Fibroblast of lung (primary cell): ENCODE data around the gene COL25A1. TPM values are rescaled to one million over a fixed set of nuclear protein-coding genes. Genes with fewer than 3 reads are reported as not detected.

ENCODE experiments used
- DNase-seq, 2 donors: peaks; one replicate each; pipeline versions ENCODE4 v3.0.0 to v3.0.0-alpha.2; 2010; ENCODE audit warnings: low read depth in 2 of 2
- H2AFZ ChIP-seq: 2 replicates; pipeline ENCODE4 v1.5.1; 2012; ENCODE audit warnings: low read length, control low read depth, inconsistent platforms
- H3K27ac ChIP-seq: 2 replicates; pipeline ENCODE4 v1.5.1; 2011; ENCODE audit warnings: low read length, control low read depth; ENCODE audit not compliant: insufficient read depth
- H3K27me3 ChIP-seq: 2 replicates; pipeline ENCODE4 v1.5.1; 2011; ENCODE audit warnings: mild to moderate bottlenecking, low read length; ENCODE audit not compliant: control insufficient read depth, insufficient read depth
- H3K36me3 ChIP-seq: 2 replicates; pipeline ENCODE4 v1.5.1; 2011; ENCODE audit warnings: low read length; ENCODE audit not compliant: control insufficient read depth, insufficient read depth
- H3K4me1 ChIP-seq: 2 replicates; pipeline ENCODE4 v1.5.1; 2011; ENCODE audit warnings: low read length; ENCODE audit not compliant: control insufficient read depth, insufficient read depth; ENCODE audit errors: extremely low read depth
- H3K4me2 ChIP-seq: 2 replicates; pipeline ENCODE4 v1.5.1; 2011; ENCODE audit warnings: low read length, control low read depth; ENCODE audit not compliant: insufficient read depth; ENCODE audit errors: extremely low read depth
- H3K4me3 ChIP-seq, 4 experiments: fragments of 200-600 bp in 1 of 4; sonication (generic) in 1 of 4; replicated peaks in 1 of 4; 2 replicates each; pipeline ENCODE4 v1.5.1; 2011 to 2016; ENCODE audit warnings: low read length in 4 of 4, low read depth in 3 of 4, mild to moderate bottlenecking in 3 of 4, control low read depth in 2 of 4, inconsistent platforms in 1 of 4, mixed read lengths in 1 of 4; ENCODE audit not compliant: insufficient read depth in 1 of 4; ENCODE audit errors: control extremely low read depth in 1 of 4
- H3K79me2 ChIP-seq: 2 replicates; pipeline ENCODE4 v1.5.1; 2012; ENCODE audit warnings: mild to moderate bottlenecking, low read length, inconsistent platforms; ENCODE audit not compliant: control insufficient read depth, insufficient read depth
- H3K9ac ChIP-seq: 2 replicates; pipeline ENCODE4 v1.5.1; 2011; ENCODE audit warnings: mild to moderate bottlenecking, low read length, control low read depth; ENCODE audit not compliant: insufficient read depth
- H3K9me3 ChIP-seq: 2 replicates; pipeline ENCODE4 v1.5.1; 2012; ENCODE audit warnings: low read depth, low read length; ENCODE audit not compliant: control insufficient read depth, insufficient read depth
- H4K20me1 ChIP-seq: 2 replicates; pipeline ENCODE4 v1.5.1; 2011; ENCODE audit warnings: low read length; ENCODE audit not compliant: control insufficient read depth, insufficient read depth; ENCODE audit errors: extremely low read depth
- CTCF ChIP-seq, 2 donors: IDR thresholded peaks in 1 of 2; conservative IDR thresholded peaks in 1 of 2; 1 replicate in 1 of 2; 2 replicates in 1 of 2; pipeline ENCODE4 v1.5.1; 2011 to 2012; ENCODE audit warnings: low read length in 2 of 2, control low read depth in 1 of 2, inconsistent platforms in 1 of 2, low read depth in 1 of 2, mild to moderate bottlenecking in 1 of 2
- EZH2 ChIP-seq: IDR thresholded peaks from 2 replicates; pipeline ENCODE4 v1.5.1; 2012; ENCODE audit warnings: low read length, control low read depth, mild to moderate bottlenecking; ENCODE audit errors: missing control alignments
- polyA plus RNA-seq, 2 donors: library from polyadenylated mRNA; depleted of rRNA in 1 of 2; stranded (reverse) in 1 of 2; unstranded in 1 of 2; fragments of >200 nt; gene quantifications; 2 replicates each; pipeline ENCODE4 v1.2.1, GENCODE V29; 2011 to 2012; ENCODE audit warnings: missing spikeins in 1 of 2
- total RNA-seq: library from RNA; depleted of rRNA; stranded (reverse); fragments of >200 nt; gene quantifications from 2 replicates; pipeline ENCODE4 v1.2.1, GENCODE V29; 2014

COL25A1 gene
- total and polyA plus RNA-seq, 2 donors (not counting 1 experiment from before 2014, with no cell fraction given): under 0.01 to 0.01 TPM

DNA sequence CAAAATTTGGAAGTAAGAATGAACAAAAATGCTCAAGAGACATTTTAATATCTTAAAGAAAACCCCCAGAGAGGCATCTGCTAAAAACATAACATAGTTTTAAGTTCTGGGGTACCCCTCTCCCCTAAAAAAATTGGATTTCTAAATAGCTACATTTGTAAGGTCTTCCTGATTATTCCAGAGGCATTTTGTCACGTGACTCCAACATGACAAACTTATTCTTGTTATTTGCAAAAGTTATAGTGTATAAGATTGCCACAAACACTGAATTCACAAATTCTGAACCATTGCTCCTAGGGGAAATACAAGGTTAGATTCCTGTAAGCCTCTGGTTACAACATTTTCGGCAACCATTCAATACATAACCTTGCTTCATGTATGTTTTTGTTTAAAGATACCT is 73.4 kb downstream of the COL25A1 start:
- no peak for DNase-seq
- TF ChIP-seq EZH2: no peak
- TF ChIP-seq CTCF (conservative IDR thresholded peaks at IDR 0.05 in 1 of 2, IDR thresholded peaks at IDR 0.05 in 1 of 2; ENCODE audit: low read depth in 1 of 2, low read length in 2 of 2): no peak

DNA sequence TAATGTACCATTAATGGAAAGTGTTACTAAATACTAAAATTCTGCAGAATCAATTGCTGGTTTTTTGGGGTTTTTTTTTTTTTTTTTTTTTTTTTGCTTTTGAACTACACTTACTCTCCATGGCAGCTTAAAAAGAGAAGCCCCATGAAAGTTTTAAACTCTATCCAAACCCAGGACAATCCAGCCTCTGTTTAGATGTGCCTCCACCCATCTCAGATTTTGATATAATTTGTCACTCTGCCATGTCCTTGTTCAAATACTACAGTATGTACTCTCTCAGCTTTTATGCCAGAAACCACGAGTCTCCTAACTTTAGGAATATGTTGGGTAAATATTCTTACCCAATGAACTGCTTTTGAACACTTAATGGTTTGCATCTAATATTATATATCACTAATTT is 84.2 kb downstream of the COL25A1 start:
- H3K9ac ChIP-seq: no peak overlapping the region
- H3K4me2 ChIP-seq: no peak overlapping the region
- H3K79me2 ChIP-seq: no peaks in the 10 kb centered on the region
- no peaks in the 10 kb centered on the region for H3K9me3 ChIP-seq
- no peak overlapping the region for H2AFZ ChIP-seq
- H3K27ac ChIP-seq: no peak overlapping the region
- no peak for DNase-seq
- no peaks in the 10 kb centered on the region for H4K20me1 ChIP-seq
- H3K27me3 ChIP-seq: no peaks in the 10 kb centered on the region
- no peaks in the 10 kb centered on the region for H3K36me3 ChIP-seq
- H3K4me1 ChIP-seq: no peaks in the 10 kb centered on the region
- no peak overlapping the region for H3K4me3 ChIP-seq
- TF ChIP-seq CTCF (conservative IDR thresholded peaks at IDR 0.05 in 1 of 2, IDR thresholded peaks at IDR 0.05 in 1 of 2; ENCODE audit: low read depth in 1 of 2, low read length in 2 of 2) (no peak), EZH2 (no peak)

More for the DNA sequence above, 73.4 kb downstream of the COL25A1 start:
- no peaks in the 10 kb centered on the region for H4K20me1 ChIP-seq
- no peaks in the 10 kb centered on the region for H3K79me2 ChIP-seq
- no peaks in the 10 kb centered on the region for H3K9me3 ChIP-seq
- no peak overlapping the region for H3K4me2 ChIP-seq
- H3K4me3 ChIP-seq: no peak overlapping the region
- H3K36me3 ChIP-seq: no peaks in the 10 kb centered on the region
- H3K9ac ChIP-seq: no peak overlapping the region
- no peak overlapping the region for H2AFZ ChIP-seq
- no peaks in the 10 kb centered on the region for H3K4me1 ChIP-seq
- H3K27ac ChIP-seq: no peak overlapping the region
- H3K27me3 ChIP-seq: no peaks in the 10 kb centered on the region

DNA sequence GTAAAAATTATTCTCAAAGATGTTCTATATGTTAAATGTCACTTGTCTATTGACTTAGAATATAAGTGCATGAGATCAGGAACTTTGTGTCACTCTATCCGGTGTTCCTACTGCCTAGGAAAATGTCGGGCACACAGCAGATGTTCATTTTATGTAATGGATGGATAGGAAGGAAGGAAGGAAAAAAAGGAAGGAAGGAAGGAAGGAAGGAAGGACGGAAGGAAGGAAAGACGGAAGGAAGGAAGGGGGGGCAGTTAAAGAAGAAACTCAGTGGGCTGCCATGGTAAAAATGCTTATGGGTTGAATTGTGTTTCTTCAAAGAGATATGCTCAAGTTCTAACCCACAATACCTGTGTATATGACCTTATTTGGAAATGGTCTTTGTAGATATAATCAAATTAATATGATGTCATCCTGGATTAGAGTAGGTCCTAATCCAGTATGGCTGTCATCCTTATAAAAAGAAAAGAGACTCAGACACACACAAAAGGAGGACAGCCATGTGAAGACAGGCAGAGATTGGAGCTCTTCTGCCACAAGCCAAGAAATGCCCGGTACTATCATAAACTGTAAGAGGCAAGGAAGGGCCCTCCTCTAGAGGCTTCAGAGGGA is 86.3 kb downstream of the COL25A1 start:
- Histone ChIP-seq H3K27ac (no peak overlapping the region), H3K4me3 (no peak overlapping the region), H2AFZ (no peak overlapping the region), H3K9ac (no peak overlapping the region), H3K4me1 (no peaks in the 10 kb centered on the region), H4K20me1 (no peaks in the 10 kb centered on the region), H3K27me3 (no peaks in the 10 kb centered on the region), H3K36me3 (no peaks in the 10 kb centered on the region), H3K79me2 (no peaks in the 10 kb centered on the region), H3K4me2 (no peak overlapping the region), H3K9me3 (no peaks in the 10 kb centered on the region)
- TF ChIP-seq CTCF (conservative IDR thresholded peaks at IDR 0.05 in 1 of 2, IDR thresholded peaks at IDR 0.05 in 1 of 2; ENCODE audit: low read depth in 1 of 2, low read length in 2 of 2) (no peak), EZH2 (no peak)
- no peak for DNase-seq
